NCI-H2029 treated with DMSO at 0.1 percent for 48 hours (cell line): ENCODE results near the gene NOP16.
"Not testable (repeated sequence)": the region's sequence is repeated elsewhere in the genome, so short reads cannot be mapped to it uniquely, and the experiment has no call there.

Experiments
- DNase-seq: peaks from one replicate; lab custom pipeline; 2025; lab: John Stamatoyannopoulos, UW

NOP16 gene

GRCh38 chr5:176409765-176410164 is 21.4 kb upstream of the NOP16 start:
- DNase-seq = no peak

- DNase-seq = no peak
These were observed 20.2 kb upstream of the NOP16 start for GRCh38 chr5:176408590-176408989.

- DNase-seq = not testable (repeated sequence)
These were observed 19.8 kb upstream of the NOP16 start for GRCh38 chr5:176408252-176408573.

GRCh38 chr5:176407456-176408251 is 19.3 kb upstream of the NOP16 start:
- DNase-seq = no peak

GRCh38 chr5:176406436-176407052 is 18.1 kb upstream of the NOP16 start:
- DNase-seq = no peak

GRCh38 chr5:176405656-176406435 is 17.4 kb upstream of the NOP16 start:
- no peak for DNase-seq

GRCh38 chr5:176401281-176402205 is 13.1 kb upstream of the NOP16 start:
- DNase-seq = no peak

GRCh38 chr5:176400382-176401156 is 12.2 kb upstream of the NOP16 start:
- DNase-seq = no peak

- no peak for DNase-seq
These were observed 9.5 kb upstream of the NOP16 start for GRCh38 chr5:176397736-176398420.

- DNase-seq = no peak
These were observed 7.9 kb upstream of the NOP16 start for GRCh38 chr5:176396330-176396729.

GRCh38 chr5:176394881-176395675 is 6.7 kb upstream of the NOP16 start:
- no peak for DNase-seq

- DNase-seq = no peak
These were observed 5.7 kb upstream of the NOP16 start for GRCh38 chr5:176394096-176394495.

GRCh38 chr5:176392526-176392925 is 4.1 kb upstream of the NOP16 start:
- no peak for DNase-seq

GRCh38 chr5:176391999-176392398 is 3.6 kb upstream of the NOP16 start:
- DNase-seq = no peak

- no peak for DNase-seq
These were observed 3.1 kb upstream of the NOP16 start for GRCh38 chr5:176391479-176391878.

GRCh38 chr5:176389135-176390123 is 1.0 kb upstream of the NOP16 start:
- DNase-seq = no peak

GRCh38 chr5:176388003-176388443 is 375 bp downstream of the NOP16 start:
- no peak for DNase-seq

- DNase-seq = no peak
These were observed 943 bp downstream of the NOP16 start for GRCh38 chr5:176387384-176387925.
